Psoas muscle (tissue), 8 donors: ENCODE results near the gene FAM83E. TPM values are rescaled to one million over a fixed set of nuclear protein-coding genes. Genes with fewer than 3 reads are reported as not detected.
A peak's percentile ranks its signal among the peaks of the same experiment; 100 is the strongest.
"Not testable (repeated sequence)": the region's sequence is repeated elsewhere in the genome, so short reads cannot be mapped to it uniquely, and the experiment has no call there.

Experiments used
- ATAC-seq, 4 donors: fragments of 200-7000 bp; cut with Tn5 transposase; one replicate each; pipeline ENCODE4 v1.9.1; 2020; ENCODE audit warnings: moderate library complexity in 3 of 4, mild to moderate bottlenecking in 2 of 4
- DNase-seq, 2 donors: peaks; one replicate each; pipeline ENCODE4 v3.0.0-alpha.2; 2020
- H3K27ac ChIP-seq: fragments of 200-600 bp; one replicate; pipeline ENCODE4 v1.8.0; 2022
- H3K27me3 ChIP-seq, 3 donors: fragments of 200-600 bp in 1 of 3; one replicate each; pipeline versions ENCODE4 v1.6.1 to v1.8.0; 2013 to 2022; ENCODE audit warnings: low read length in 2 of 3, mild to moderate bottlenecking in 2 of 3, moderate library complexity in 1 of 3; ENCODE audit not compliant: insufficient read depth in 3 of 3
- H3K36me3 ChIP-seq, 2 donors: fragments of 200-600 bp in 1 of 2; one replicate each; pipeline versions ENCODE4 v1.6.1 to v1.8.0; 2013 to 2022; ENCODE audit warnings: low read depth in 1 of 2, mild to moderate bottlenecking in 1 of 2, moderate library complexity in 1 of 2; ENCODE audit not compliant: insufficient read depth in 1 of 2
- H3K4me1 ChIP-seq: fragments of 200-600 bp; one replicate; pipeline ENCODE4 v1.8.0; 2022
- H3K4me3 ChIP-seq: fragments of 200-600 bp; one replicate; pipeline ENCODE4 v1.8.0; 2022; ENCODE audit warnings: mild to moderate bottlenecking
- H3K9me3 ChIP-seq: fragments of 200-600 bp; one replicate; pipeline ENCODE4 v1.8.0; 2022
- WGBS, 3 donors: extraction: QIAGEN DNeasy Blood & Tissue Kit; methylation state at CpG; one replicate each; pipeline versions ENCODE4 v1.1.6 to v1.1.7; 2013; 5-methylcytosine and 5-hydroxymethylcytosine counted together
- intact Hi-C, 2 donors: fragments of 100-400 bp; cut with DNase I; formaldehyde crosslinking; loops; one replicate each; pipeline versions ENCODE4 v1.11.0 to v1.14.2; 2022
- polyA plus RNA-seq, 3 donors: library from polyadenylated mRNA; stranded (reverse); fragments of 200-250 nt; gene quantifications; one replicate each; pipeline ENCODE4 v1.2.3, GENCODE V29; 2013
- total RNA-seq, 4 donors: library from RNA; stranded (reverse); fragmentation: NEBNext Ultra II Directional in 2 of 4; extraction: Animal tissue kit (Norgen Biotek cat#: 25700) in 2 of 4; gene quantifications; one replicate each; pipeline versions ENCODE4 v1.2.1 to v1.2.4, GENCODE V29; 2021 to 2023
- TF ChIP-seq, protein P1 (sequence below): fragments of 200-600 bp; IDR thresholded peaks from one replicate; pipeline ENCODE4 v1.8.0; 2022; ENCODE audit warnings: antibody characterized with exemption
- donor health status: healthy with polysubstance abuse.
- donor health status: DM: no; HTN: no; CAD: no; lungs with moderate emphysema.
- donor health status: Bipolar disorder and iron deficiency.
- donor health status: healthy.
- donor health status: DM: yes; HTN: yes; CAD: no.
- donor health status: DM: no; HTN: no; CAD: no.
- donor health status: DM: no; HTN: no; CAD: no.
- donor health status: DM: yes; HTN: yes; CAD: no.

The FAM83E gene
- total and polyA plus RNA-seq, 7 donors: 0.01 to 0.20 TPM; not detected in 5

DNA sequence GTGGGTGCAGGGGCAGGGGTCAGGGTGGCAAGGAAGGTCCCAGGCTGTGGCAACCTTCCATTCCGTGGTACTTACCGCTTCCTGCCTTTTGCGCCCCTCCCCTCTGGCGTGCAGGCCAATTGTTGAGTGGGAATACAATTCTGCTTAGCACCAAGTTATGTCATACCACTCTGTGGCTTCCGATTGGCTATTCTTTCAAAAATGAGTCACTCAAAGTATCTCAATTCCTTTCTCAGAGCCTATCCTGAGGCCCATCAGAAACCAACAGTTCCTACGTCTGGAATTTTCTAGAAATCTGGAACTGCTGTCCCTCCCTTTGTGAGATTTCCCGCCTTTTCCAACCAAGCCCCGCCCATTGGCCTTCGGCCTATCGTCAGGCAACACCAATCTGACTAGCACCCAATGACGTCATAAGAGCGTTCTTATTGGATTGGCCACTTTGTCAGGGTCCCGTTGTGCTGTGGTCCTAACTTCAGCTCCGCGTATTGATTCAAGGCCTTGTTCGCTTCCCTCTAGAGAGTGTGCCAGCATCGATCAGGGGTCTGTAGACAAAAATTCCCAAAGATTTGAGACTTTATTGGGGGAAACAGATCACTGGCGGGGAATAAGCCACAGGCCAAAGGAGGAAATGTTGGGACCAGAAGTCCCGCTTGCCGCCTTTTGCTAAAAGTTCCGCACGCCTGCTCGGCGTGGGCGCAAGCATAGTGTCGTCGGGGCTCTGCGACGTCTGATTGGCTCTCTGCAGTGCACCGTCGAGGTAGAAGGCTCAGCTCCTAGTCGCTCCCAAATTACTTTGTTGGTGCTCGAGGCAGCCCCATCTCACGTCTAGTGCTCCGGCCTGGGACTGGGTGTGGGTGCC, 46.2 kb upstream of the FAM83E start:
- Histone ChIP-seq H3K4me3 (no peak overlapping the region), H3K27ac (peak overlapping the region; percentile 23), H3K27me3 (no peaks in the 10 kb centered on the region), H3K4me1 (no peaks in the 10 kb centered on the region), H3K36me3 (no peaks in the 10 kb centered on the region), H3K9me3 (no peaks in the 10 kb centered on the region)
- intact Hi-C loops: no loop called here
- TF ChIP-seq, protein P1, sequence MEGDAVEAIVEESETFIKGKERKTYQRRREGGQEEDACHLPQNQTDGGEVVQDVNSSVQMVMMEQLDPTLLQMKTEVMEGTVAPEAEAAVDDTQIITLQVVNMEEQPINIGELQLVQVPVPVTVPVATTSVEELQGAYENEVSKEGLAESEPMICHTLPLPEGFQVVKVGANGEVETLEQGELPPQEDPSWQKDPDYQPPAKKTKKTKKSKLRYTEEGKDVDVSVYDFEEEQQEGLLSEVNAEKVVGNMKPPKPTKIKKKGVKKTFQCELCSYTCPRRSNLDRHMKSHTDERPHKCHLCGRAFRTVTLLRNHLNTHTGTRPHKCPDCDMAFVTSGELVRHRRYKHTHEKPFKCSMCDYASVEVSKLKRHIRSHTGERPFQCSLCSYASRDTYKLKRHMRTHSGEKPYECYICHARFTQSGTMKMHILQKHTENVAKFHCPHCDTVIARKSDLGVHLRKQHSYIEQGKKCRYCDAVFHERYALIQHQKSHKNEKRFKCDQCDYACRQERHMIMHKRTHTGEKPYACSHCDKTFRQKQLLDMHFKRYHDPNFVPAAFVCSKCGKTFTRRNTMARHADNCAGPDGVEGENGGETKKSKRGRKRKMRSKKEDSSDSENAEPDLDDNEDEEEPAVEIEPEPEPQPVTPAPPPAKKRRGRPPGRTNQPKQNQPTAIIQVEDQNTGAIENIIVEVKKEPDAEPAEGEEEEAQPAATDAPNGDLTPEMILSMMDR: no peak
- DNase-seq (peak; percentile 83 to 93), ATAC-seq (peak; percentile 83 to 95 (median 88))
- WGBS, 3 donors: 55 to 65% (median 59%) methylated on average over 35 of the region's 35 CpGs

DNA sequence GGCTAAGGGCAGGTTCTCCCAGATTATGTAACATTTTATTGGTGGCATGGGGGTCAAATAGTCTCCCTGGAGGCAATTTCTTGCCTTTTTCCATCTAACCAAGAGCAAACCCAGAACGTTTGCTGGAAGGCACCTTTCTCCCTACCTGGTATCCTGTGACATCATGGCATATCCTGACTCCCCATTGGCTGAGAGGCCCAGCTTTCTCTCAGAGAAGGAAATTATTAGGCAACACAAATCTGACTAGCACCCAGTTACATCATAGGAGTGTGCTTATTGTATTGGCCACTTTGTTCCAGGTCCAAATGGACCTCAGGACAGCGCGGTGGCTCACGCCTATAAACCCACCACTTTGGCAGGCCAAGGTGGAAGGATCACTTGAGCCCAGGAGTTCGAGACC, 44.9 kb upstream of the FAM83E start:
- TF ChIP-seq, protein P1: no peak
- WGBS, 3 donors: 80 to 85% (median 84%) methylated on average over 5 of the region's 5 CpGs
- H3K4me1 ChIP-seq: no peaks in the 10 kb centered on the region
- no peak overlapping the region for H3K4me3 ChIP-seq
- ATAC-seq (no peak), DNase-seq (no peak)
- no peaks in the 10 kb centered on the region for H3K9me3 ChIP-seq
- no peaks in the 10 kb centered on the region for H3K27me3 ChIP-seq
- H3K27ac ChIP-seq: no peak overlapping the region
- H3K36me3 ChIP-seq: no peaks in the 10 kb centered on the region
- intact Hi-C loops: no loop called here

DNA sequence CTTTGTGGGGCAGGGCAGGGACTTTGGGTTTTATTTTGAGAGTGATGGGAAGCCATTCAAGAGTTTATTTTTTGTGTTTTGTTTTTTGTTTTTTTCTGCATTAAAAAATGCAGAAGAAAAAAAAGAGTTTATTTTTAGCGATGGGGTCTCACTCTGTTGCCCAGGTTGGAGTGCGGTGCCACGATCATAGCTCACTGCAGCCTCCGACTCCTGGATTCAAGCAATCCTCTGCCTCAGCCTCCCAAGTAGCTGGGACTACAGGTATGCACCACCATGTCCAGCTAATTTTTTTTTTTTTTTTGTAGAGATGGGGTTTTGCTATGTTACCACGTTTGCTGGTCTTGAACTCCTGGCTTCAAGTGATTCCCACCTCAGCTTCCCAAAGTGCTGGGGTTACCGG, 43.6 kb upstream of the FAM83E start:
- H3K4me3 ChIP-seq: no peak overlapping the region
- no peaks in the 10 kb centered on the region for H3K9me3 ChIP-seq
- H3K36me3 ChIP-seq: no peaks in the 10 kb centered on the region
- WGBS, 3 donors: 92 to 98% (median 93%) methylated on average over 6 of the region's 6 CpGs
- intact Hi-C loops: no loop called here
- DNase-seq (no peak), ATAC-seq (no peak)
- no peaks in the 10 kb centered on the region for H3K27me3 ChIP-seq
- TF ChIP-seq, protein P1: no peak
- no peak overlapping the region for H3K27ac ChIP-seq
- no peaks in the 10 kb centered on the region for H3K4me1 ChIP-seq

DNA sequence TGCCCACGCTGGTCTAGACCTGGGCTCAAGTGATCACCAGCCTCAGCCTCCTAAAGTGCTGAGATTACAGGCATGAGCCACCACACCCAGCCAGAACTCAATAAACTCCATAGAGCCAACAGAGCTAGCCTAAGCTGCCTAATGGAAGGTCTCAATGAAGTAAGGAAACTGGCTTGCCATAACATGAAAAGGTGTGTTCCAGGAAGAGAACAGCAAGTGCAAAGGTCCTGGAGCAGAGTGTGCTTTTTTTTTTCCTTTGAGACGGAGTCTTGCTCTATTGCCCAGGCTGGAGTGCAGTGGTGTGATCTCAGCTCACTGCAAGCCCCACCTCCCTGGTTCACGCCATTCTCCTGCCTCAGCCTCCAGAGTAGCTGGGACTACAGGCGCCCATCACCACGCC, 43.0 kb upstream of the FAM83E start:
- H3K9me3 ChIP-seq, intact Hi-C loops, DNase-seq, ATAC-seq, H3K4me3 ChIP-seq, H3K4me1 ChIP-seq, H3K27me3 ChIP-seq, H3K36me3 ChIP-seq, H3K27ac ChIP-seq: not testable (repeated sequence)
- WGBS, 3 donors: 92 to 98% (median 97%) methylated on average over 5 of the region's 5 CpGs

DNA sequence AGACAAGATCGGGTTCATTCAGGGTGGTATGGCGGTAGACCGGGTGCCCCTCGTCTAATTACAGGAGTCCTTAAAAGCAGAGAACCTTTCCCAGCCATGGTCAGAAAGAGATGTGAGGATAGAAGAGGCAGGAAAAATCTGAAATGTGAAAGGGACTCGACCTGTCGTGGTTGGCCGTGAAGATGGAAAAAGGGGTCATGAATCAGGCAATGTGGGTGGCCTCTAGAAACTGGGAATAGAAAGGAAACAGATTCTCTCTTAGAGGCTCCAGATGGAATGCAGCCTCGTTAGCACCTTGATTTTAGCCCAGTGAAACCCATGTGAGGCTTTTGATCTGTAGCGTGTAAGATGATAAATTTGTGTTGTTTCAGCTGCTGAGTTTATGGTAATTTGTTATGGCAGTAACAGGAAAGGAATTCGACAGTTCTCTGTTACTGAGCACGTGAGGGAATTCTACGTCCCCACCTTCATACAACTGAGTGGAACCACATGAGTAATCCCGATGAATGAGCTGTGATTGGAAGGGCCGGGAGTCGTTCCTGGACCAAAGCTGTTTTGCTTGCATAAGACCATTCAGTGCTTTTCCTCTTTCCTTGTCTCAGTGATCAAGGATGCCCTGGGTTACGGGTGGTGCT, 42.1 kb upstream of the FAM83E start:
- DNase-seq (no peak), ATAC-seq (no peak)
- no peak overlapping the region for H3K27ac ChIP-seq
- WGBS, 3 donors: 48 to 55% (median 50%) methylated on average over 16 of the region's 16 CpGs
- intact Hi-C loops: no loop called here
- no peaks in the 10 kb centered on the region for H3K9me3 ChIP-seq
- H3K4me1 ChIP-seq: no peaks in the 10 kb centered on the region
- H3K27me3 ChIP-seq: no peaks in the 10 kb centered on the region
- TF ChIP-seq, protein P1: no peak
- no peaks in the 10 kb centered on the region for H3K36me3 ChIP-seq
- H3K4me3 ChIP-seq: no peak overlapping the region
